Stimulated activated naive CD4-positive, alpha-beta T cell treated with Interleukin-2 at 50 U/mL for 16 hours (primary cell): ENCODE results near the gene RPL21.

Experiments used
- DNase-seq: peaks from one replicate; lab custom pipeline; 2025; lab: John Stamatoyannopoulos, UW

The RPL21 gene

GRCh38 chr13:27258637-27259386 is 7.5 kb downstream of the RPL21 start:
- no peak for DNase-seq

GRCh38 chr13:27259831-27260230 is 8.5 kb downstream of the RPL21 start:
- DNase-seq, result no peak

- no peak for DNase-seq
Observed at GRCh38 chr13:27261396-27261795, 10.0 kb downstream of the RPL21 start.

- DNase-seq, result no peak
Observed at GRCh38 chr13:27263438-27263837, 12.1 kb downstream of the RPL21 start.

DNA sequence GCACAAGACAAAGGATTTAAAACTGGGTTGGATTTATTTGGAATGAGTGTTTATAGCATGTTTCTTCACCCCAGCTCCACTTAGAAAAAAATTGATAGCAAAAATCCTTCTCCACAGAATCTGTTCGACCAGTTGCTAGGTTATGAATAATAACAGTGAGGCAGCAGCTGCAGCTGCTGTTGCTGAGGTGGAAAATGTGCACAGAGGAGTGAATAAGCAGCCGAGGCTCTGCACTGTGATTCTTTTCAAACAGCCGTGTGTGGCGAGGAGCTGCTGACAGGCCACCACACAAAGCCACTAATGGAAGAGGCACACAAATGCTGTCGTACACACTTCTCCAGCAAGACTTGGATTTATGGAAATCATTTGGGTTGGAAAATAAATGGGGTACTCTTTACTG is 12.8 kb downstream of the RPL21 start:
- DNase-seq, result no peak

DNA sequence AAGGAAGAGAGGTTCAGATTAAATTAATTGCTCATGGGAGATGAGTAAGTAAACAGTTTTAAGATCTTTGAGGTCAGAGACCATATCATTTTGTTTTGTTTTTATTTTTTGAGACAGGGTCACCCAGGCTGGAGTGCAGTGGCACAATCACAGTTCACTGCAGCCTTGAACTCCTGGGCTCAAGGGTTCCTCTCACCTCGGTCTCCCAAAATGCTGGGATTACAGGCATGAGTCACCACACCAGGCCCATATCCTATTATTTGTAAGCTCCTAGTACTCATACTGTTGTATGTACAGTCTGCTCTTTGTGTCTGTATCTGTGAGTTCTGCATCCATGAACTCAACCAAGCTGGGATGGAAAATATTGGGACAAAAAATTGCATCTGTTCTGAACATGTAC is 13.3 kb downstream of the RPL21 start:
- no peak for DNase-seq

- no peak for DNase-seq
Observed at GRCh38 chr13:27266917-27267316, 15.6 kb downstream of the RPL21 start.

DNA sequence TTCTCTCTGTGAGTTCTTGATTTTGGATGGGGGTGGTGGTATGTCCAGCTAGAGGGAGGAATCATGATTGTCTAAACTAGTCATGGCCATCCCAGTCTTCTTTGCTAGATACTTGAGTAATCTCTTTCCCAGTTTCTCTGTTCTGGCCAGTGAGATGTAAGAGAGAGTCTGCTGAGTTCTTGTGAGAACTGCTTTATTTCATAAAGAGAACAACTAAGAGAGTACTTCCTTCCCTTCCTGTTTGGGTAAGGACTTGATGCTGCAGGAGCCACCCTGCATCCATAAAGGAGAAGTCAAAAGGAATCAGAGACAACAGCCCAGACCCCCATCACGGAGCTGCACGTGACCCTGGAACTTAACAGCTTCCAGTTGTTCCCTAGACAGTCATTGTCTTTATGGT is 16.2 kb downstream of the RPL21 start:
- DNase-seq, result no peak

DNA sequence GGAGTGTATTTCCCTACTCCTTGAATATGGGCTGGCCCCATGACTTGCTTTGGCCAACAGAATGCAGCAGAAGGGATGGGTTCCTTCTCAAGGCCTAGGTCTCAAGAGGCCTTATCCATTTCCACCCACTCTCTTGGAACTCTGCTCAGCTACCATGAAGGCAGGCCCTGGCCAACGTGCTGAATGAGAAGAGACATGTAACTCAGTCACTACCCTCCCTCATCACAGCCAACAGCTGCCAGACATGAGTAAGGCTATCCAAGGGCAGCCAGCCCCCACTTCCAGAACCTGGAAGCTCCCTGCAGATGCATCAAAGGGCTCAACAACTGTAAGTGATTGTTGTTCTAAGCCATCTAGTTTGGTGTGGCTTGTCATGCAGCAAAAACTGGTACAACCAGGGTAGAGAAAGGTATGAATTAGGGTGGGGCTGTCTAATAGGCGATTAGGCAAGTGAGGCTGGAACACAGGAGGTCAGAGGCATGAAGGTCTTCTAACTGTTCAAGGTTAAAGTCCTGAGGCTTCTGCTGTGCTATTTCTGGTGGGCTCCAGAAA is 17.8 kb downstream of the RPL21 start:
- DNase-seq, result no peak

- peak; percentile 57 for DNase-seq
Observed at GRCh38 chr13:27270594-27271520, 19.5 kb downstream of the RPL21 start, which contains the start of gene RASL11A. TSS of gene RASL11A (plus strand) at chr13:27270830. CDS start at chr13:27270945, 115 bp downstream.

- no peak for DNase-seq
Observed at GRCh38 chr13:27271570-27272096, 20.3 kb downstream of the RPL21 start.

DNA sequence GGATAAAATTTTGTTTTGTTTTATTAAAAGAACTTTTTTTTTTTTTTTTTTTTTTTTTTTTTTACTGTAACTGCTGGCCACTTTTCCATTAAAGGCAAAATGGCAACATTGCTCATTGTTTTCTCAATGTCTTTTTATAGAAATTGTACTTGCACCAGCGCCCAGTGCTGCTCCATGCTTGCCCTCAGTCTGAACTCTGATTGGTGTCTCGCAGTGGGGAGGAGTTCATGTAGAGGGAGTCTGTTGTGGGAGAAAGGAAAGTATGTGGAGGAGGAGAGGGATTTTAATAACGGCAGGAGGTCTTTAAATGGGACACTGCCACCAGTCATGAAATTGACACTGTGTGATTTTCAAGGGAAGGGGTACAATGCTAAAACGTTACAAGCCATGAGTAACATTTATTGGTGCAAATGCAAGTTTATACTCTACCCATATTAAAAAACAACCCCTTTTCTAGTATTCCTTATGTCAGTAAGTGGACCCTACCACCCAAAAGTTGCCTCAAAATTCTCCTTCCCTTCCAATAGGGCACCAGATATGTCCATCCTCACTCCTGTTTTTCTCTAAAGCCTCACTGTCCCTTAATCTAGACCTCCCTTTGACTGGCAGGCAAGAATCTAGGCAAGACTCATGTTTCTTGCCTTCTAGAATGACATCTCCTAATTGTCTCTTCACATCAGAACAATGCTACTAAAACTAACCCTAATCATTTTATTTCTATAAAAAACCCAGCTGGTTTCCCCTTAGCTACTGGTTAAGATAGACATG is 22.5 kb downstream of the RPL21 start:
- DNase-seq, result no peak

GRCh38 chr13:27274631-27275030 is 23.3 kb downstream of the RPL21 start:
- no peak for DNase-seq

- no peak for DNase-seq
Observed at GRCh38 chr13:27276188-27276587, 24.8 kb downstream of the RPL21 start.

DNA sequence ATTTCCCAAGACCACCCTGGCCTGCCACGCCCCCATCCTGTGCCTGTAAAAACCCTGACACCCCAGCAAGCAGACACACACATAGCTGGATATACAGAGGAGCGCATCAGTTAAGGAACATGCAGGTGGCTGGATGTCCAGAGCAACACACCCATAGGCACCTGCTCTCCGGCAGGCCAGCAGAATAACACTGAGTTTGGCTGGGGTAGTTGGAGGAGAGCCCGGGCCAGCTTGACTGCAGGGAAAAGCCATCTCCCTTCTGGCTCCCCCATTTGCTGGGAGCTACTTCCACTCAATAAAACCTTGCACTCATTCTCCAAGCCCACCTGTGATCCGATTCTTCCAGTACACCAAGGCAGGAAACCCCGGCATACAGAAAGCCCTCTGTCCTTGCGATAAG is 28.1 kb downstream of the RPL21 start:
- DNase-seq, result no peak

DNA sequence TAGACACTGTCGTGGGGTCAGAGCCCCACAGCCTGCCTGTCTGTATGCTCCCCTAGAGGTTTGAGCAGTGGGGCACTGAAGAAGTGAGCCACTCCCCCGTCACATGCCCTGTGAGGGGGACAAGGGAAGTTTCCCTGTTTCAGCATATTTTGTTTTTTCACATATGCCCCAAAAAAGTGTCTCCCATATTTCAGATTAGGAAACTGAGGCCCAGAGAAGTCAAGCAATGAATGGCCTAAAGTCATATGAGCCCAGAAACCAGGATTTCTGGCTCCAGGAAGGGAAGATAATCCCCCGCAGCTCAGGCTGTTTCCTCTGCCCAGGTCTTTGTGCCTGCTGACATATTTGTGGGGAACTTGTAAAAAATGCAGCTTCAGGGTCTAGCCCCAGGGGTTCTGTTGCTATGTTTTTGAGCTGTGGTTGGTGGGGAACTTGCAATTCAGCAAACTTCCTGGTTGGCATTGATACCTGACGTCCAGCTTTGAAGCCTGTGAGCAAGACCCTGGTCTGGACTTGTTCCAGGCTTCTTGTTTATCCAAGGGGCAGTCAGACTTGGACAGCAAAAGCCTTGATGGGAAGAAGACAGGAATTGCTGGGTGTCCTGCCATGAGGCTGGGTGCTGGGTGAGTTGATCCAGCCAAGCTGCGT is 28.8 kb downstream of the RPL21 start:
- no peak for DNase-seq

- DNase-seq, result no peak
Observed at GRCh38 chr13:27280841-27281240, 29.5 kb downstream of the RPL21 start.

DNA sequence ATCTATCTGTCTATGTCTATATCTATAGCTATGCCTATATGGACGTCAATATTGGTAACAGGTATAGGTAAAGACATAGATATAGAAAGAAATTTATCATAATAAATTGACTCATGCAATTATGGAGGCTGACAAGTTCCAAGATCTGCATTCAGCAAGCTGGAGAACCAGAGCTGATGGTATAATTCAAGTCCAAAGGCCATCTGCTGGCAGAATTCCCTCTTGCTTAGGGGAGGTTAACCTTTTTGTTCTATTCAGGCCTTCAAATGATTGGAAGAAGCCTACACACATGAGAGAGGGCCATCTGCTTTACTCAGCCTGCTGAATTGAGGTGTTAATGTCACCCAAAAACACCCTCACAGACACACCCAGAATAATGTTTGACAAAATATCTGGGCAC is 30.1 kb downstream of the RPL21 start:
- DNase-seq, result no peak

DNA sequence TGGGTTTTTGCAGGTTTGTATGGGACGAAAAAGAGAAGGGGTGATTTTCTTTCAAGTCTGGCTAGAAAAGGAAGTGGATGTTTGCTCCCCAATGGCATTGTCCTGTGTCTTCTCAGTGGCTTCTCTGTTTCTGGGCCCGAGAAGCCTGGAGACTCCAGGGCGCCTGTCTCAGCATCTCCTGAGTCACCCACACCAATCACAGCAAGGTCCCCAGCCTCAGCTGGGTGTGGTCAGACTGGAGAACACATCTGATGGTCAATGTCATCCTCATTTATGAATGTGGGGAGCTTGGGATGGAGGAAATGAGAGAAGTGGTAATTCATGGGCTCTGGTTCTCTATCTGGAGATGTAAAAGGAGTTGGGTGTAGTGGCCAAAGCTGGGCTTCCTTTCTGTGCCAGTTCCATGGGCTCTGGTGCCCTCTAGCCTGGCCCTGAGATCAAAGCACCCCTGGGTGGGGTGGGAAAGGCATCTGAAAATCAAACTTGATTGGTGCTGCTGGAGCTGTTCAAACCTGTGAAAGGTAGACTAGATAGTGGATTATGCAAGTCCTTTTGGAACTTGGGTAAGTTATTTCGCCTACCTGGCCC is 32.6 kb downstream of the RPL21 start:
- DNase-seq, result no peak

DNA sequence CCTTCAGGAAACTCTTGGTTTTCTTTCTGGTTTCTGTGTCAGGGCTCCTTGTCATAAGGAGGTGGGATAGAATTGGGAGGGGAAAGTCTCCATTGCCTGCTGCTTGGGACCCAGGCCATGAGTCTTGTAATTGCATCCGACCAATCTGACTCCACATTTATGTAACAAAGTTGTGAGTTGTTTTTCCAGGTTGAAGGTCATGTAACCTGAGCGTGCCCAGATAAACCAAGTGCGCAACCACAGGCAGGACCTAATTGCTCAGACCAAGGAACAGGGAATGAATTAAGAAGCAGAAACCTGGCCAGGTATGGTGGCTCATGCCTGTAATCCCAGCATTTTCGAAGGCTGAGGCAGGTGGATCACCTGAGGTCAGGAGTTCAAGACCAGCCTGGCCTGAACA is 37.0 kb downstream of the RPL21 start:
- DNase-seq, result no peak
